HG03196 (cell line): Measurements from ENCODE around the gene ELMOD2.
"Not testable (repeated sequence)": the region's sequence is repeated elsewhere in the genome, so short reads cannot be mapped to it uniquely, and the experiment has no call there.

Source experiments
- ATAC-seq: cut with Tn5 transposase; IDR thresholded peaks from one replicate; pipeline ENCODE4 v1.9.1; 2021; ENCODE audit not compliant: unreplicated experiment

Gene ELMOD2, protein sequence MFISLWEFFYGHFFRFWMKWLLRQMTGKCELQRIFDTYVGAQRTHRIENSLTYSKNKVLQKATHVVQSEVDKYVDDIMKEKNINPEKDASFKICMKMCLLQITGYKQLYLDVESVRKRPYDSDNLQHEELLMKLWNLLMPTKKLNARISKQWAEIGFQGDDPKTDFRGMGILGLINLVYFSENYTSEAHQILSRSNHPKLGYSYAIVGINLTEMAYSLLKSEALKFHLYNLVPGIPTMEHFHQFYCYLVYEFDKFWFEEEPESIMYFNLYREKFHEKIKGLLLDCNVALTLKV

DNA sequence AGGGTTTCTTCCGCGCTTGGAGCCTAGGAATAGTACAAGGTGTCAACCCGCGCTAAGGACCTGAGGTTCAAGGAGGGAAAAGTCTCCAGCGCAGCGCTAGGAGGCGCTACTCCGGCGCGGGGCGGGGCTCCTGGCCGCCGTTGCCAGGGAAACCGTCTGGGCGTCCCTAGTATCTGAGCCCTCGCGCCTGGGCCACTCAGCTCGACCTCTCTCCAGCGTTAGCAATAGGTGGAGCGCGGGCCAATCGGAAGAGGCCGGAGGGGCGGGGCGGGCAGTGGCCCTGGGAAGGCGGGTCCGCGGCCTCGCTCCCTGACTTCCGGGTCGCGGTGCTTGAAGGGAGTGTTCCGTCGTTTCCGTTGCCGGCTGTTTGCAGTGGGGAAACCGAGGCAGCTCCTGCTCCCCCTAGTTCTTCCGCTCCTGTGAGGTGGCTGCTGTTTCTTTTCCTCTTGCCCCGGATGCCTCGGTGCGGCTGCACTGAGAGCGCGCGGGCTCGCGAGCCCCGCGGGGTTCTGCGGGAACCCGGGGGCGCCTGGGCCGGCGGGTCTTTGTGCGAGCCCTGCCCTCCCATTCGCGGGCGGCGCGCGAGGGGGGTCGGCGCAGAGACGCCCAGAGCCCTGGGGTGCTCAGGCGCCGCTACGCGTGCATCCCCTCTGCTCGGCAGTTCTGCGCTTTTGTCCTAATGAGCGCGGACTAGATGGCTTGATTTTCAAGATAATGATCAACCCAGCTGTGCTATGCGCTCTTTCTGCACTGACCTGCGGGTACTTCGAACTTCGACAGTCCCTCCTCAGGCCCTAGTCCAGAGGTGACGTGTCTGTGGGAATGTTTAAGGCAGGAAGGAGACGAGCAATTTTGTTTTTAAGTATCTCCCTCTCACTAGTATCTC is at the start of gene ELMOD2:
TSS of gene ELMOD2 (plus strand) at position 312 of the 886 bp plus-strand sequence. CDS start 1,261 bp downstream, outside the sequence.
- ATAC-seq = peak; percentile 100

DNA sequence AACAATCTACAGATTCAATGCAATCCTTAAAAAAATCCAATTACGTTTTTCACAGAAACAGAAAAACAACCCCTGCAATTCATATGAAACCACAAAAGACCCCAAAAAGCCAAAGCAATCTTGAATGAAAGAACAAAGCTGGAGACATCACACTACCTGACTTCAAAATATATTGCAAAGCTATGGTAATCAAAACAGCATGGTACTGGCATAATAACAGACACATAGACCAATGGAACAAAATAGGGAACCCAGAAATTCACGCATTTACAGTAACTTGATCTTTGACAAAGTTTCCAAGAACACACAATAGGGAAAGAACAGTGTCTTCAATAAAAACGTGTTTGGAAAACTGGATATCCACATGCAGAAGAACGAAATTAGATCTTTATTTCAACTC is 40.5 kb upstream of the ELMOD2 start:
- no peak for ATAC-seq

- ATAC-seq = no peak
Measured at GRCh38 chr4:140485939-140486338, 38.0 kb upstream of the ELMOD2 start.

DNA sequence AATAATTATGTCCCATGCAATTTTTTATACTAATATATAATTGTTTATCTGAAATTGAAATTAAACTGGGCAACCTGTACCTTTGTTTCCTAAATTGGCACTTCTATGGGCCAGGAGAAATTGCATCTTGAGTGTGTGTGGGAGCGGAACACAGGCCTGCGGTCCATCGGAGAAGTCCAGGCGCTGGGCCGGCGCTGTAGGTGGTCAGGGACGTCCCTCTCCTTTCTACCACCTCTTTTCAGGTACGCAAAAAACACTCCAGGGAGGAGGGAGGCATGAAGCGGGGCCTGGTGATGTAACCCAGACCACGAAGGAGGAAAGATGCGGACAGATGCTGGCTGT is 26.6 kb upstream of the ELMOD2 start:
- no peak for ATAC-seq

GRCh38 chr4:140497747-140498636 is 26.0 kb upstream of the ELMOD2 start, which contains the start of gene MGAT4D:
Gene MGAT4D (minus strand): TSS chr4:140498293. CDS start chr4:140498222, 71 bp downstream.
- ATAC-seq = no peak

DNA sequence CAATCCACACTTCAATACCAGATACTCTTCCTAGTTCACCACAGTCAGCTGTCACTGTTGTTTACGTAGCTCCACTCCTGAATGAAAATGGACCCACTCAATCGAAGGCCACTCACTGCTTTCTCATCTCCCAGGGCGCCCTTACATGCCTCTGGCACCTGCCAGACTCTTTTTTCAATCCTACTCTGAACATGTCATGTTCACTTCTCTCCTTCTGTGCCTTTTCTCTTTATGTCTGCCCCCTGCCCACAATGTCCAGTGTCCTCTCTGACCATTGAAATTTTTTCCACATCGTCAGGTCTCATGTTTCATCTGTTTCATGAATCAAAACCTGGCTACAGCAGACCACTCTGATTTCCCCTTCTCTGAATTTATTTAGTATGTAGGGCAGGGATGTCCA is 24.6 kb upstream of the ELMOD2 start:
- no peak for ATAC-seq

DNA sequence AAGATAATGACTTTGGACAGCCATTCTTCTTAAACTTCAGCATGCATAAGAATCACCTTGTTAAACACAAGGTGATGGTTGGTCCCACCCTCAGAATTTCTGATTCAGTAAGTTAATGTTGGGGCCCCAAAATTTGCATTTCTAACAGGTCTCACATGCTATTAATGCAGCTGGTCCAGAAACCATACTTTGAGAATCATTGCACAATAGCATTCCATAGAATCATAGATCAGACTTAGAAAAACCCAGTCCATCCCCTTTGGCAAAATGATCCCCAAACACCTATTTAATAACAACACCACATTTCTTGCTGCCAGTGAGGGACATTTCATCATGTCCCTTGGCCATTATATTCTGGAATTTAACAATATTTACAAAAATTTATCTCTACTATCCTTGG is 19.7 kb upstream of the ELMOD2 start:
- ATAC-seq = no peak

- ATAC-seq = not testable (repeated sequence)
Measured at GRCh38 chr4:140513765-140514164, 10.2 kb upstream of the ELMOD2 start.

DNA sequence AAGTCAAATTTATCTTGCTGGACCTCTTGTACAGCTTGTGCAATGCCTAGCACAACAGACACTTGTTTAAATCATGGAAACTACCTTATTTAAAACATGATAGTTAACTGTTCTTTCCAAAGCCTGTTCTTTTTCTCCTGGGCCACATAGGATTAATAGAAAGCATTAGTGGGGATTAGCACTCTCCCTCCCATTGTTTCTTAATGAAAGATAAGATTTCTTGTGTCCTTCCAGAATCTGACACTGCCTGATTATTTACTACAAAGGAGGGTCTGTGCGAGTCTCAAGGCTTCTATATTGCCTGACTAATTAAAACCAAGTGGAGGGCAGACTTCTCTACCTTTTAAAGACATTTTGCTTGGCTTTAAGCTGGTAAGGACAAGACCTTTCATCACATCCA is 8.5 kb upstream of the ELMOD2 start:
- ATAC-seq = no peak

DNA sequence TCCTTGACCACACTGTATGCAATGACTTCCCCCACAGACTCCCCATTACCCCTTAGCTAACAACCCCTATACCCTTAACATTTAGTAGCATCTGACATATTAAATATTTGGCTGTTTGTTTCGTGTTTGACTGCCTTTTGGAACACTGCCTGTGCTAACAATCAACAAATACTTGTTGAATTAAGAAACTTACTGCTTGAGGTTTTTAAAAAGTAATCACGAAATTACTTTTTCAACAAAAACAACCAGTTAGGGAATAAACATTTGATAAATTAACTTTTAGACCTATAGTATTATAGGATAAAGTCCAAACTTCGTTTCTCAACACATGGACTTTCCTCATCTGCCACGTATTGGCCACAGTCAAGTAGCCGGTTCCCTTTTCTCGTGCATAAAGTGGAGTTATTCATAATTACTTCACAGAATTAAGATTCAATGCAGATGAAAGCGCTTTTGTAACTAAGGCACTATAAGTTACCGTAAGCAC is 555 bp upstream of the ELMOD2 start:
- peak; percentile 6 for ATAC-seq

GRCh38 chr4:140529434-140529833 is 5.5 kb downstream of the ELMOD2 start:
- ATAC-seq = no peak

GRCh38 chr4:140533951-140534480 is 10.0 kb downstream of the ELMOD2 start:
- ATAC-seq = no peak

DNA sequence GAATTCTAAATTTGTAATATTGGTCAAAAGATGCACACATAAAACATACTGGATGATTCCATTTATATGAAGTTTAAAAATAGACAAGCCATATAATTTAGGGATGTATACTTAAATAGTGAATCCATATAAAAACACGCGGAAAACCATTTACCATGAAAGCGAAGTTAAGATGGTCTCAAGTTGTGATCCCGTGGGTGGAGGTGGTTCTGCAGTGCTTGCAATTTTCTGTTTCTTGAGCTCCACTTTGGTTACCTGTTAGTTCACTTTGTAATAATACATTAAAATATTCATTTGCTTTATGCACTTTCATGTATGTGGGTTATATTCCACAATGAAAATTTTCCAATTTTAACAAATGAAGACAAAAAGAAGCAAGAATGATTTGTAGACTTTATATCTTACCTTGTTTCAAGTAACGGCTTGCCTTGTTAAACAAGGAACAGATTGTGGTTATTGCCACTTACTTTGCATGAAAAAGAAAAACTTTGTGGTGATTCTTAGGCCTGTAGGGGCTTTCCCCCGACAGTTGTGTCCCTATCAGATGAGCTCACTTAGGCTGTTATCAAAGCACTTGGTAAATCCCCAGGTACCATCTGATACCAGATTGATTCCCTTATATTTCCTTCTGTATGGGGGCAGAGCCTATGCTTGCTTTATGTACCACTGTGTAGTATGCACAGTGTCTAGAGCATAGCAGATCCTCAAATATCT is 32.6 kb downstream of the ELMOD2 start:
- peak; percentile 100 for ATAC-seq

DNA sequence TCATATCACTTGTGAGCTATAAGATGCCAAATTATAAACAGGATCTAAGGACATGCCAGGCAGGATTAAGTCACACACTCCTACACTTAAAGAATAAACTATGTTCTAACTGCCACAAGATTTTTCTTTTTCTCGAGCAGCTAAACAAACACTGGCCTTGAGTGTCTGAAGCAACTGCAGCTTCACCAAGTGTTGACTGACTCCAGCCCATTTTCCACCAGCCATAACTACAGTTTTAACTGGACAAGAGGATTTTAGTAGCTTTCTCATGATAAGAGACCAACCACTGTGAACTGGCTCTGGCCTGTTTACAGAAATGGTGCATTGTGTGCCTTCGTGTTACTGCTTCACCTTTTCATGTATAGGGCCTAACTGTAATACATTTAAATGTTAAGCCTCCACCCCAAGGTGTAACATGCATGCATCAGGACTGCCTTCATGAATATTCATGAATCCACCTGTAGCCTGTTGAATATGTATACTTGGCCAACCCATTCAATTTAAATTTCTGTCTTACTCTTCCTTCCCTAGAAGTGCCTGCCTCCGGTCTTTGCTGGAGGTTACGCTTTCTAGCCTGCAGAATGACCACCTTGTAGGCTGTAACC is 34.0 kb downstream of the ELMOD2 start:
- no peak for ATAC-seq

DNA sequence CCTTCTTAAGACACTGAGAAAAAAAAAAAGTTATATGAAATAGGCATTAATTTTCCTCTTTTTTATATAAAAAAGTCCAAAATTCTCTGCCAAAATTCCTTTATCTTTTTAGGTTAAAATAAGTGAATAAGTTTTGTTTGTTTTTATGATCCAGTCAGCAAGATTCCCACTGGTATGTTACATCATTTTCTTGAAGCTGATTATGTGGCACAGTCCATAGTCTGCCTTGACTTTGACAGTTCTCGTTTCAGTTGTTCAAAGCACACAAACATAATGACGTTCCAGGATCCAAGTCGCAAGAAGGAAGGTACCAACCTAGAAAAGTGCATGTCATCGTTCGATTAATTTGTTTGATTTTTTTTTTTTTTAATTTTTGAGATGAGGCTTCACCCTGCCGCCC is 35.7 kb downstream of the ELMOD2 start:
- ATAC-seq = no peak

DNA sequence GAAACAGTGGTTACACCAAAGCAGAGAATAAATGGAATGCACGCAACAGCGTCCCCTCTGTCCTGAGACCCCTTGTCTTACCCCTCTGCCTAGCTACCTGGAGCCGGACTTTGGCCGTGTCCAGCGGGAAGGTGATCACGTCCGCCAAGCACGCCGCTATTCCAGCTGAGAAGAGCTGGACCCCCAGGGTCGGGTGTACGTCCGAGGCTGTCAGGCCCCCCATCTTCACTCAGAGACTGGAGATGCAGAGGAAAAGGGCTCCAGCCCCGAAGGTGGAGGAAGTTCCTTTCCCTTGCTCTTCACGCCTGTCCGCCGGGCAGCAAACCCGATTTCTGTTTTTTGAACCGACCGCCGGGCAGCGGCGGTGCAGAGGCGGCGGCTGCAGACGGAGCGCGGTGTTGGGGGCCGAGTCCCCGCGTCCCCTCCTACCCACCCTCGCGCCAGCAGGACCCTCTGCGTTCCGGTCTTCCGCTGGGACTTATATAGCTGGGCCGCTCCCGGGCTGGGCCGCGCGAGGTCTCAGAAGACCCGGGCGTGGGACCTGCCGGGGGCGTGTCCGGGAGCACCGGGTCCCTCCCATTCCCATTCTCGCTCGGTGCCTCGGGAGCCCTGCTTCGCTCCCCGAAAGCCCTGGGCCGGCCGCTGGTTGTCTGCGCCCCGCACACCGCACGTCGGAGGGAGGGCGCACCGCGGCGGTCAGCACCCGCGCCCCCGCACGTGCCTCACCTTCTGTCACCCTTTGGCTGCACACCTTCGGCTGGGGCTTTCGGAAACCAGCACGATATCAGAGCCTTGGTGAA is 44.7 kb downstream of the ELMOD2 start, which contains the start of gene UCP1:
TSS of gene UCP1 (minus strand) at position 455 of the 800 bp plus-strand sequence. CDS start at position 223, 232 bp downstream.
- no peak for ATAC-seq

- ATAC-seq = no peak
Measured at GRCh38 chr4:140569307-140569638, 45.3 kb downstream of the ELMOD2 start.

DNA sequence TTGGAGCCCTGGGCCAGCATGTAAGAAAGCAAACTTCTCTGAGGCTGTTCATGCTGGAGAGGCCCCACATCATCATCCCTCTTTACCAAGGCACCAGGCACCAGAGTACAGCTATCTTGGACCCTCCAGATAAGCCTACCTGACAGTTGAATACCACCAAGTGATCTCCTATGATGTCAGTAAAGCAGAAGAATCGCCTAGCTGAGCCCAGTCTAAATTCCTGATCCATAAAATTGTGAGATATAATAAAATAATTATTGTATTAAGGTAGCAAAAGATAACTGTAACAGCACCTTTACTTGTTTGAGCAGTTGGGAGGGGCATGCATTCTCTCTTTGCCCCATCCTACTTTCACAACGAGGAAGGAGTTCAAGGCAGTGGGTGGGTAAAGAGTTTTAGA is 47.7 kb downstream of the ELMOD2 start:
- no peak for ATAC-seq

GRCh38 chr4:140575489-140575888 is 51.5 kb downstream of the ELMOD2 start:
- no peak for ATAC-seq
